Activated T-cell treated with anti-CD3 and anti-CD28 coated beads, Interleukin-2, amount 50 U/mL, for 1 hour (primary cell): ENCODE measurements around the gene ERGIC3.

Experiments
- DNase-seq: peaks from one replicate; pipeline ENCODE4 v3.0.0-alpha.2; 2020

The ERGIC3 gene

DNA sequence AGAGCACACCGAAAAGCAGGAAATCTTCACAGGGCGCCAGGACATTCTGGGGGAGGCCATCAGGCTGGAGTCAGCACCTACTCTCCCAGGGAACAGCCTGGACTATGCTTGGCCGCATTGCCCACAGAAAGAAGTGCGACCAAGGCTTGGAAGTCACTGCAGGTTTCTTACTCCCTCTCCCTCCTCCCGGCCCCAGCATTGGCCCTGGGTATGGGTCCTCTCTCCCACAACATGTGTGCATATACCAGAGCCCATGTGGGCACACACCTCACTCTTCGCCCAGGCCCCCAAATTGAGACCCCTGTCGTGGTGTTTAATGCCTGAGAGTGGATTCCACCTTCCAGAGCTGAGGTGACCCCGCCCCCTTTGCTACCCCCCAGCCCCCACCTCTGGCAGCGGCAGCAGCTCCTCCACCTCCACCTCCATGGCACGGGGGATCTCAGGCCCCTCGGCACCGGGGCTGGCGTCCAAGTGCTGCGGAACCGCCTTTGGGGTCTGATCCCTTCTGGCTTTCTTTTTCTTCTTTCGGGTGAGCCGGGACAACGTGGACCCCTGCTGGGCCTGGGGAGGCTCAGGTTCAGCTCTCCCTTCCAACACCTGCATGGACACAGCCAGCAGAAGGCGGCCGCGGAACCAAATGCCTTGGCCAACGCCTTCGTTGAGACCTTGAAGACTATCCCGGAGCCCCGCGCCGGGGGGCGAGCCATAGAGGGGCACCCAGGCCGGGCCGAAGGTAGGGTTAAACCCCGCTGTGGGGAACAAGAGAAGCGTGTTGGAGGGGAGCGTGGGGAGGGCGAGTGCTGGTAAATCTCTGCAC is 58.5 kb downstream of the ERGIC3 start:
- DNase-seq: no peak

DNA sequence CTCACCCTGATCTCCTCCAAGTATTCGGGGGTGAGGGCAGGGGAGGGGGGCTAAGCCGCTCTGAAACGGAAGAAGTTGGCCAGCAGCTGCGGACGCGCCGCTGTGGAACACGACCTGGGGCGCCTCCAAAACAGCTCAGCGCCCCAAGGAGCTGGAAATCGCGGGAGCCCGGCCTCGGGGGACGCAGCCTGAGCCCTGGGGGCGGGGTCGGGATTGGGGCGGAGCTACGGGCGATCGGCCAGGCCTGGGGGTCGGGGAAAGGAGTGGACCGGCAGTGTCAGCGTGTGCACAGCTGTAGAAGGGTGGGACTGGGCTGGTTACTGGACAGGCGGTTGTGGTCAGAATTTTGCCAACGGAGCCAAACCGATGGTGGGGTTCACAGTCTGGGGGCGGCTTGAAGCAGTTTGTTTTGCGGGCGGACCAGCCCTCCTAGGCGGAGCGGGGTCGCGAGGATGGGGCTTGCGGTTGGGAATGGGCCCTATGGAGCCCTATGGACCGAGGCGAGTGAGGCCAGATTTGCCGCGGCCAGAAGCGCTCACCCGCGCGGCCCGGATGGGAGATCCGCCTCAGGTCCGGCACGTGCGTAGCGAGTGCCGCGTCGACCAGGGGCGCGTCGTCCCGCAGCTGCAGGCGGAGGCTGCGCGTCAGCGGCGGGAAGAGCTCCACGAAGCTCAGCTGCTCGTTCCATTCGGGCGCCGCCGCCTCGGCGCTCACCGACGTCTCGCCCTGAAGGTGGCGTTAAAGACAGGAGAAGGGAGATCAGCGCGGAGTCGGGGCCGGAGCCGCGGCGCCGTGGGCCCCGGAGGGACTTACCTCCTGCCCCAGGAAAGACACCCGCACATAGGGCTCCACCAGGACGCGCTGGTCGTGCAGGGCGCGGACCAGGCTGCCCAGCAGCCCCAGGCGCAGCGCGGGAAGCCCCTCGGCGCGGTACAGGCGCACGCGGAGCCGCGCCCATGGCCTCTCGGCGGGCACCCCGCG is 59.4 kb downstream of the ERGIC3 start:
- DNase-seq: peak; percentile 85

DNA sequence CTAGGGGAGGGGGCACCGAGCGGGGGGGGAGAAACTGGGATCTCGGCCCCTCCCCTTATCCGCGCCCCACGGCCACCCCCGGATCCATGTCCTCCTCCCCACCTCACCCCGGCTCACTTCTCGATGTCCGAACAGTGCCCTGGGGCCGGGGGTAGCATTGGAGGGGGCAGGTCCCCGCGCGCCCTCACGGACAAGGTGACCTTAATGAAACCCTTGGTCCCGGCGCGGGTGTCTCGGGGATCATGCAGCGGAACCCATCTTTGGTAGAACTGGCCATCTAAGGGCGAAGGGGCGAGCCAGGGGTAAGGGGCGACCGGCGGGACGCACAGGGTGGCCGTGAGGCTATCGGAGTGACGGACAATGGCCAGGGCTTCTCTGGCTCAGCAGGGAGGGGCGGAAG is 60.1 kb downstream of the ERGIC3 start:
- no peak for DNase-seq

DNA sequence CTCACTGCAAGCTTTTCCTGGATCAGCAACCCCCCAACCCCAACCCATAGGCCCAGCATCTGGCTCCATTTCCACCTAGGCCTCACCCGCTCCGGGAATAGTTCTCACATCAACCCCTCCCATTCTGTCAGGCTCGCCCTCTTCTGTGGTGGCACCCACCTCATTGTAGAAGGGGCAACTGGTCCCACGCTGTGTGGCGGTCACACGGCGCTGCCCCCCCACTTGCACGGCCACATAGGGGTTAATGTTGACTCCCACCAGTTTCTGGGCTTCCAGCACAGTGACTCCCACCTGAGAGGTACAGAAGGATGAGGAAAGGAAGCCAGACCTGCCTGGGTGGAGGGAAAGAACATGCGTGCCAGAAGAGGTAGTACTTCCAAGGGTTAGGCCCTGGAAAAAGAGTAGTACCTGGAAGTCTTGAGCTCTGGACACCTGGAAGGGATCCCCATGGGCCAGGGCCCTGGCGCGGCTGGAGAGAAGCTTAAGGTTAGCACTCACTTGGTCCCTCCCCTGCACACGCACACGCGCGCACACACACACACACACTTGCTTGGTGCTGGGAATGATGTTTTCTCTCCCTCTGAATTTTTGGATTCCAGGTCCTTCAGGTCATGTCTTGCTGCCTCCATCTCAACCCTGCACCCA is 61.1 kb downstream of the ERGIC3 start:
- no peak for DNase-seq

DNA sequence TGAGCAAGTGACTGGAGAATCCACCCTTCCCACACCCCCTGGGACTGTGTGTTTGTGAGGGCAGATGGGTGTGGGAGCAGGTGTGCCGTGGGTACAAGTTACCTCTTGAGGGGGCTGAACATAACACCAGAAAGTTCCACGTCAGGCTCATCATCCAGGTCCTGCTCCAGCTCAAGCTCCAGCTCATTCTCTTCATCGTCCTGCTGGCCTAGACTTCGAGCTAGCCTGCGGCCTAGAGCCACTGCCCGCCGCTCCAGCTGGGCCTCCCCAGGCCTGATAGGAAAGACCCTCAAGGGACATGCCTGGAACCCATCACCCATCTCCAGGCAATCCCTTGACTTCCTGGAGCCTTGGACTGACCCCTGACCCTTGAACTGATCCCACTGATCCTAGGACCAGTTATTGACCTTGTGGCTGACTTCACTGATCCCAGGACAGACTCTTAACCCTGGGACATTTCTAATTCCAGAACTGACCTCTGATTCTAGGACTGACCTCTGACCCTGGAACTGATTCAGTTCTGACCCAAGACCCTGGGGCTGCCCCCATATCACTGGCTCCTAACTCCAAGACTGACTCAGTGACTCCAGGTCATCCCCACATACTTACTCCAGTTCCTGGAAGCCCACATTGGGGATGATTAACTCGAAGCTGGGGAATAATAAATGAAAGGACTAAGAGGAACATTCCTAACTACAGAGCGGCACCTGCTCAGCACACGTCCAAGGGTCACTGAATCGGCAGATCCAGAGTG is 62.0 kb downstream of the ERGIC3 start:
- DNase-seq: no peak

DNA sequence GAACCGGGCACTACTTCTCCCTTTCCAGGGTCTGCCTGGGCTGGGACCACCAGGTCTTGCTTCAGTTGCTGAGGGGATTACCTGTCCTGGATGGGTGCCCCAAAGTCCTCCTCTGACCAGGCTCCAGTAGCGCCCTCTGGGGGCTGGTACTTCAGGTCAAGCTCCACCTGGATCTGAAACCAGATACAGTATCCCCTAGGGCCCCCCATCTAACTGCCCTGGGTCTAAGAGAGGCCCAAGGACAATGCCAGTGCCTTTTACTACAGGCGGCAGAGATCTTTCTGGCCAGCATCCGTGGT is 62.5 kb downstream of the ERGIC3 start:
- DNase-seq: no peak

DNA sequence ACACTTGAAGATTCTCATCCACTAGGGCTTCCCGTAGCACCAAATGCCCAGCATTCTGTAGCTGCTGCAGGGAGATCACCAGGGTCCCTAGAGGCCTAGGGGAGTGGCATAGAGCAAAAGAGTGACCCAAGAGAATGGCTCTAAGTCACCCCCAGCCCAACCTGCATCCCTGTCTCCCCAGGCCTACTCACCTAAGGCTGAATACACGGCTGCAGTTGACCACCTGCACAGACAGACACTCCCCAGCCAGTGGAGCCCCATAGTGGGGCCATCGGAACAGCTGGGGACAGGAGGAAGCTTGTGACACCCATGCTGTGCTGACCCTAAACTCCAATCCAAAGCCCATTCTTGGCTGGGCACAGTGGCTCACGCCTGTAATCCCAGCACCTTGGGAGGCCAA is 64.2 kb downstream of the ERGIC3 start:
- no peak for DNase-seq
